COR-L47 (cell line): Measurements from ENCODE around the gene CDC42EP5.
A peak's percentile ranks its signal among the peaks of the same experiment; 100 is the strongest.
"Not testable (repeated sequence)": the region's sequence is repeated elsewhere in the genome, so short reads cannot be mapped to it uniquely, and the experiment has no call there.

ENCODE experiments used
- DNase-seq: peaks from one replicate; lab custom pipeline; 2025; lab: John Stamatoyannopoulos, UW

CDC42EP5 gene

GRCh38 chr19:54448040-54448773 lies 24.9 kb downstream of the CDC42EP5 start:
- DNase-seq, result no peak

GRCh38 chr19:54446349-54446748 lies 26.7 kb downstream of the CDC42EP5 start:
- not testable (repeated sequence) for DNase-seq

- DNase-seq, result no peak
These were observed 28.4 kb downstream of the CDC42EP5 start for GRCh38 chr19:54444737-54445136.

GRCh38 chr19:54440641-54441040 lies 32.5 kb downstream of the CDC42EP5 start:
- no peak for DNase-seq

GRCh38 chr19:54439174-54439851 lies 33.8 kb downstream of the CDC42EP5 start:
- DNase-seq, result no peak

GRCh38 chr19:54436628-54437252 lies 36.4 kb downstream of the CDC42EP5 start:
- no peak for DNase-seq

GRCh38 chr19:54436031-54436523 lies 37.0 kb downstream of the CDC42EP5 start:
- no peak for DNase-seq

- DNase-seq, result no peak
These were observed 37.5 kb downstream of the CDC42EP5 start for GRCh38 chr19:54435551-54436016.

- DNase-seq, result no peak
These were observed 38.3 kb downstream of the CDC42EP5 start for GRCh38 chr19:54434873-54435214.

GRCh38 chr19:54434112-54434872 lies 38.8 kb downstream of the CDC42EP5 start:
- DNase-seq, result peak; percentile 18

GRCh38 chr19:54433697-54434096 lies 39.4 kb downstream of the CDC42EP5 start:
- no peak for DNase-seq

- DNase-seq, result no peak
These were observed 40.9 kb downstream of the CDC42EP5 start for GRCh38 chr19:54432144-54432738.

GRCh38 chr19:54431255-54431838 lies 41.7 kb downstream of the CDC42EP5 start:
- peak; percentile 85 for DNase-seq

GRCh38 chr19:54430306-54431254 lies 42.5 kb downstream of the CDC42EP5 start:
- peak; percentile 37 for DNase-seq

GRCh38 chr19:54429545-54430227 lies 43.4 kb downstream of the CDC42EP5 start:
- DNase-seq, result no peak

GRCh38 chr19:54429176-54429495 lies 44.0 kb downstream of the CDC42EP5 start:
- DNase-seq, result no peak

- DNase-seq, result no peak
These were observed 44.5 kb downstream of the CDC42EP5 start for GRCh38 chr19:54428323-54429175.

GRCh38 chr19:54427586-54427985 lies 45.5 kb downstream of the CDC42EP5 start:
- no peak for DNase-seq
